Motor neuron (in vitro differentiated cells): Measurements from ENCODE around the gene PAQR7. TPM values are rescaled to one million over a fixed set of nuclear protein-coding genes. Genes with fewer than 3 reads are reported as not detected.
A peak's percentile ranks its signal among the peaks of the same experiment; 100 is the strongest.

Source experiments
- ATAC-seq, 8 experiments: fragments of 200-7000 bp; cut with Tn5 transposase; replicated peaks in 6 of 8; 2 replicates each; pipeline ENCODE4 v1.8.0; 2021; ENCODE audit warnings: mild to moderate bottlenecking in 8 of 8, moderate library complexity in 8 of 8
- H3K27ac ChIP-seq, 2 donors: fragments of 250-450 bp; sonication (Bioruptor Pico); 2 replicates each; pipeline ENCODE4 v1.9.0; 2021; ENCODE audit warnings: antibody characterized with exemption in 2 of 2, mild to moderate bottlenecking in 2 of 2, moderate library complexity in 1 of 2
- H3K4me1 ChIP-seq, 2 donors: fragments of 250-450 bp; sonication (Bioruptor Pico); replicated peaks in 1 of 2; 2 replicates each; pipeline ENCODE4 v1.6.1; 2021; ENCODE audit warnings: antibody characterized with exemption in 2 of 2, mild to moderate bottlenecking in 2 of 2, moderate library complexity in 1 of 2
- H3K4me3 ChIP-seq, 5 donors: fragments of 250-450 bp; sonication (Bioruptor Pico); 2 replicates each; pipeline ENCODE4 v1.9.0; 2021; ENCODE audit warnings: antibody characterized with exemption in 5 of 5, mild to moderate bottlenecking in 5 of 5, moderate library complexity in 4 of 5
- WGBS, 10 experiments: fragments of 450-650 bp; shearing (Covaris generic); methylation state at CpG; one replicate each; pipeline ENCODE4 v1.0.0; 2022; 5-methylcytosine and 5-hydroxymethylcytosine counted together
- in situ Hi-C, 9 experiments: fragments of 400-800 bp; cut with MboI; loops; one replicate each; pipeline ENCODE4 v1.15.0; 2021; ENCODE audit warnings: low sequenced_read_pairs in 9 of 9, low pct_unique_long_range_greater_than_20kb in 2 of 9; ENCODE audit not compliant: unreplicated experiment in 9 of 9
- total RNA-seq, 8 experiments: library from RNA; unstranded; fragments of 300-600 nt; gene quantifications; 2 replicates each; pipeline versions ENCODE4 v1.2.3 to v1.2.4, GENCODE V29; 2022

Gene PAQR7
- total RNA-seq, 8 experiments from 2014 or later = 8.9 to 14.5 (median 12.2) TPM

GRCh38 chr1:25878690-25879089 lies 3.2 kb upstream of the PAQR7 start:
- ATAC-seq = no peak
- 70 to 100% (median 92%) methylated on average over 1 to 5 of the region's 5 CpGs; no CpG with 5 or more reads in 1 of the 10 experiments for WGBS, 10 experiments
- in situ Hi-C loops = loop anchor here in 2 of 9 experiments (25.0 kb wide), 1 partner anchor 109 kb away; the partner anchor contains the start of gene PAFAH2 (in 2 of the 2)
- H3K27ac ChIP-seq = no peak overlapping the region
- no peak overlapping the region for H3K4me3 ChIP-seq
- peaks cover 12 to 15% of the 10 kb centered on the region in 2 donors for H3K4me1 ChIP-seq

- in situ Hi-C loops = loop anchor here in 2 of 9 experiments (25.0 kb wide), 1 partner anchor 110 kb away; the partner anchor contains the start of gene PAFAH2 (in 2 of the 2)
- WGBS, 10 experiments = 72 to 100% (median 88%) methylated on average over 1 to 2 of the region's 2 CpGs; no CpG with 5 or more reads in 5 of the 10 experiments
- H3K27ac ChIP-seq = no peak overlapping the region
These were observed 1.6 kb upstream of the PAQR7 start for GRCh38 chr1:25877155-25877554.

GRCh38 chr1:25876693-25877077 lies 1.2 kb upstream of the PAQR7 start:
- ATAC-seq = no peak
- 81 to 100% (median 95%) methylated on average over 2 of the region's 2 CpGs; no CpG with 5 or more reads in 1 of the 10 experiments for WGBS, 10 experiments
- Histone ChIP-seq H3K4me1 (peaks cover 12 to 24% of the 10 kb centered on the region in 2 donors), H3K27ac (no peak overlapping the region), H3K4me3 (no peak overlapping the region)
- in situ Hi-C loops = loop anchor here in 2 of 9 experiments (25.0 kb wide), 1 partner anchor 111 kb away; the partner anchor contains the start of gene PAFAH2 (in 2 of the 2)

More at GRCh38 chr1:25877155-25877554, 1.6 kb upstream of the PAQR7 start:
- no peak for ATAC-seq
- Histone ChIP-seq H3K4me1 (peaks cover 12 to 23% of the 10 kb centered on the region in 2 donors), H3K4me3 (no peak overlapping the region)

- ATAC-seq = peak in 4 of 8 experiments; percentile 55 to 61 (median 58)
- peaks cover 12 to 30% of the 10 kb centered on the region in 2 donors for H3K4me1 ChIP-seq
- H3K4me3 ChIP-seq = peak overlapping the region; percentile 39 to 54 (median 48)
- WGBS, 10 experiments = 60 to 73% (median 71%) methylated on average over 1 to 6 of the region's 32 CpGs; no CpG with 5 or more reads in 7 of the 10 experiments
- in situ Hi-C loops = loop anchor here in 2 of 9 experiments (25.0 kb wide), 1 partner anchor 111 kb away; the partner anchor contains the start of gene PAFAH2 (in 2 of the 2)
- peak overlapping the region; percentile 29 to 86 for H3K27ac ChIP-seq
These were observed 566 bp upstream of the PAQR7 start for GRCh38 chr1:25875856-25876692.

GRCh38 chr1:25874635-25875153 lies 814 bp downstream of the PAQR7 start:
- in situ Hi-C loops = loop anchor here in 2 of 9 experiments (25.0 kb wide), 1 partner anchor 113 kb away; the partner anchor contains the start of gene PAFAH2 (in 2 of the 2)
- 35 to 100% (median 61%) methylated on average over 1 to 4 of the region's 8 CpGs; no CpG with 5 or more reads in 6 of the 10 experiments for WGBS, 10 experiments
- H3K4me1 ChIP-seq = peaks cover 12 to 31% of the 10 kb centered on the region in 2 donors
- ATAC-seq = no peak
- H3K4me3 ChIP-seq = peak overlapping the region; percentile 39 to 54 (median 48)
- peak overlapping the region; percentile 62 to 86 for H3K27ac ChIP-seq

- Histone ChIP-seq H3K4me1 (peaks cover 12 to 31% of the 10 kb centered on the region in 2 donors), H3K4me3 (peak overlapping the region; percentile 39 to 54 (median 48)), H3K27ac (peak overlapping the region in 1 of 2 donors; percentile 86)
- in situ Hi-C loops = no loop called here
- 90 to 100% (median 93%) methylated on average over 2 to 3 of the region's 3 CpGs; no CpG with 5 or more reads in 6 of the 10 experiments for WGBS, 10 experiments
- no peak for ATAC-seq
These were observed 1.3 kb downstream of the PAQR7 start for GRCh38 chr1:25874209-25874608.

GRCh38 chr1:25873120-25873519 lies 2.4 kb downstream of the PAQR7 start:
- H3K27ac ChIP-seq = no peak overlapping the region
- H3K4me1 ChIP-seq = peaks cover 12 to 31% of the 10 kb centered on the region in 2 donors
- WGBS, 10 experiments = 20 to 71% (median 61%) methylated on average over 1 to 3 of the region's 3 CpGs; no CpG with 5 or more reads in 4 of the 10 experiments
- H3K4me3 ChIP-seq = no peak overlapping the region
- in situ Hi-C loops = no loop called here
- peak in 1 of 8 experiments; percentile 2 for ATAC-seq

- ATAC-seq = no peak
- Histone ChIP-seq H3K4me1 (peaks cover 12 to 33% of the 10 kb centered on the region in 2 donors), H3K27ac (no peak overlapping the region), H3K4me3 (no peak overlapping the region)
- in situ Hi-C loops = no loop called here
- WGBS, 10 experiments = 50 to 100% (median 86%) methylated on average over 1 to 2 of the region's 2 CpGs; no CpG with 5 or more reads in 1 of the 10 experiments
These were observed 2.8 kb downstream of the PAQR7 start for GRCh38 chr1:25872713-25873112.

- WGBS, 10 experiments = 83 to 100% (median 96%) methylated on average over 1 to 8 of the region's 9 CpGs; no CpG with 5 or more reads in 2 of the 10 experiments
- peaks cover 12 to 34% of the 10 kb centered on the region in 2 donors for H3K4me1 ChIP-seq
- H3K4me3 ChIP-seq = no peak overlapping the region
- no peak for ATAC-seq
- in situ Hi-C loops = no loop called here
- no peak overlapping the region for H3K27ac ChIP-seq
These were observed 3.6 kb downstream of the PAQR7 start for GRCh38 chr1:25871704-25872494.

- Histone ChIP-seq H3K4me3 (no peak overlapping the region), H3K27ac (no peak overlapping the region), H3K4me1 (peaks cover 11 to 33% of the 10 kb centered on the region in 2 donors)
- 16 to 33% (median 30%) methylated on average over 3 to 5 of the region's 5 CpGs; no CpG with 5 or more reads in 7 of the 10 experiments for WGBS, 10 experiments
- in situ Hi-C loops = no loop called here
- peak in 2 of 8 experiments; percentile 2 to 11 for ATAC-seq
These were observed 4.3 kb downstream of the PAQR7 start for GRCh38 chr1:25871086-25871703.

- 67 to 100% (median 100%) methylated on average over 1 of the region's 1 CpG; no CpG with 5 or more reads in 4 of the 10 experiments for WGBS, 10 experiments
- Histone ChIP-seq H3K4me1 (peaks cover 7 to 29% of the 10 kb centered on the region in 2 donors), H3K27ac (no peak overlapping the region), H3K4me3 (no peak overlapping the region)
- ATAC-seq = no peak
- in situ Hi-C loops = no loop called here
These were observed 4.9 kb downstream of the PAQR7 start for GRCh38 chr1:25870614-25871013.
